ENCODE results near the gene TECPR1.
"Not testable (repeated sequence)": the region's sequence is repeated elsewhere in the genome, so short reads cannot be mapped to it uniquely, and the experiment has no call there.

The TECPR1 gene

GRCh38 chr7:98227939-98228338, 24.1 kb downstream of the TECPR1 start:
- DNase-seq (ENCODE audit: low read depth in 2 of 3, low spot score in 1 of 3), result no peak

- DNase-seq (ENCODE audit: low read depth in 2 of 3, low spot score in 1 of 3), result no peak
Observed at GRCh38 chr7:98225913-98226614, 26.0 kb downstream of the TECPR1 start.

DNA sequence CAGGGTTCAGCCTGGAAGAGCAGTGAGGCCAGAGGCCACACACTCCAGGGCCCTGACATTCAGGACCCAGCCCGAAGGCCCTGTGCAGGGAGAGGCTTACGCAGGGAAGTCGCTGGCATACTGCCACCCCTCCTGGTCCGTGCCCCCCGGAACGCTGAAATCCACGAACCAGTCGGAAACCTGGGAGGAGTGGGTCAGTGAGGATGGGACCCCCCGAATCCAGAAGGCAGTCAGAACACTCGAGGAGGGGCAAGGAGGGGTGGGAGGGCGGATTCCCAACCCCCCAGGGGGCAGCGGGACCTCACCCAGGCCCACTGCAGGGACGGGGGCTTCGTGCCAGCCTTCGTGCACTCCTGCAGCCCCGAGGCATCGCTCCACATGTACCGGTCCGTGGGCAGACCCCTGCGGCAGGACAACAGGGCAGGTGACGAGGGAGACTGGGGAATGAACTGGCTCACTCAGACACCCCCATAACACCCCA, 27.3 kb downstream of the TECPR1 start:
- no peak for DNase-seq (ENCODE audit: low read depth in 2 of 3, low spot score in 1 of 3)

DNA sequence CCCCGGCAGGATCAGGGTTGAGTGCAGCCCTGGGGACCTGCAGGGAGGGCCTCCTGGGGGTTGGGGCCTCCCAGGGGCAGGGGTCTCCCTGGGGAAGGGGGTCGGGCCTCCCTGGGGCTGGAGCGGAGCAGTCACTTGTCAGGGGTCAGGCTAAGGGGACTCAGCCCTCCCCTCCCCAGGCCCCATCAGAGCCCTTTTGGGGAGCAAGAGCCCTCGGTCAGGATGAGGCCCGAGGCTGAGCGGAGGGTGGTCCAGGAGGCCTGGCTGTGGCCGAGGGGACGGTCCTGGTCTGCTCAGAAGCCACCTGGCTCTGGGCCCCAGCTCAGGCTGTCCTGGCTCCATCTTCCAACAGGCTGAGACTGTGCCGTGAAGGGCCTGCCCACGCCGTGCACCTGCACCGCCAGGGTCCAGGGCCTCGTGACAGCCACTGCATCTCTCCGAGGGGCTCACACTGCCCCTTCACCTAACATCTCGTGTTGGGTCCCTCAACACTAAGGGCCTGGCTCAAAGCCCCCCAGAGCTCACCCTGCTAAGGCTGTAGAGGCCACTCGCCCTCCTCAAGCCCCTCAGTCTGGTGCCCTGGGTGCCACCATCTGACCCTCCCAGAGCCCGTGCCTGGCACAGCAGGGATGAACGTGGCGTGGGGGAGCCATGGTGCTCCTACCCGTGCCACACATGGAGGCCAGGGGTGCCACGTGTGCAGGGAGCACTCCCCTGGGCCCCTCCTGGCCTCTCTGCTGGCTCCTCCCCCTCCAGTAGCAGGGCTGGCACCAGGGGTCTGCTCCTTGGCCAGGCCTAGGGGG, 27.9 kb downstream of the TECPR1 start:
- DNase-seq (ENCODE audit: low read depth in 2 of 3, low spot score in 1 of 3), result no peak

DNA sequence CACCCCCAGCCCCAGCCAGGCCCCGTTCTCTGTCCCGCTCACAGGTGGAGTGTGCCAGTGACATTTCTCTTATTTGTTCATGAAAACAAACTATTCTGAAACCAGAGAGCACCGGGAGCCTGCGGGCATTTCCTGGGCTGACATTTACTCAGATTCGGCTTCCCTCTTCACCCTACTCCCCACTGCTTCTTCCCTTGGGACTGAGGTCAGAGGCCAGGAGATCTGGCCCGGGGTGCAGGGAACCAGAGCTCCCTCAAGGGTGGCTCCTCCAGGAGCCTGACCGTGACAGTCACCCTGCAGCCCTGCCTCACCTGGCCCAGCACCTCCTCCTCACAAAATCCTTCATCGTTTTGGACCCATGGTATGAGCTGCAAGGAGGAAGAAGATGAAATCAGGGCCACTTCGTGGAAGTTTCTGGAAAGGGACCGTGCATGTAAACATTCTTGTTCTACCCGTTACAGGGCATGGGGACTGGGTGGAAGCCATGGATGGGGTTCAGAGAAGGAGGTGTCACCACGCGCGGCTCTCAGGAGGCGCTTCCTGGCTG, 28.6 kb downstream of the TECPR1 start:
- no peak for DNase-seq (ENCODE audit: low read depth in 2 of 3, low spot score in 1 of 3)

DNA sequence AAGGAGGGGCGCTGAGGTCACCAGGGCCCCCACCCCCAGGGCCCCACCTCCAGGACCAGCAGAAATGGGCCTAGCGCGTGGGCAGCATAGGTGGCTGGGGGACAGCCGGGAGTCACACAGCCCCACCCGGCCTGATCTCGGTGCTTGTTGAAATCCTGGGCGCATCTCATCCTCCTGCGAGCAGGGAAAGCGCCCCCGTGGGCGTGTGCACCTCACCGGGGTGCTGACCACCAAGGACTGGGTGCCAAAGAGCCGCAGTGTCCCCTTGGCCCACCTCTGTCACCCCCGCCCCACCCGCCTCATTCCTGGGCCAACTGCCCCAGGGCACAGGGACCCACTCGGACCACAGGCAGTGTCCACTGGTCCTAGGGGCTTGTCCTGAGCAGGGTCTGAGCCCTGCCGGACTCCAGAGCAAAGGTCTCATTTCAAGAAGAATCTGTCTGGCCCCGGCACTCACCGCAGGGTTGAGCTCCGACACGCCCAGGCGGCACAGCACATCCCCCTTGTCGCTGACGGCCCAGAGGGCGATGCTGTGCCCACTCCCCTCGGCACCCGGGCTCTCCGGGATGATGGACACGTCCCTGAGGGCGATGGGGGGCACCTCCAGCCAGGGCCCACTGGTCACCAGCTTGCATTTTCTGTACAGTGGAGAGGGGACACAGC, 29.4 kb downstream of the TECPR1 start:
- no peak for DNase-seq (ENCODE audit: low read depth in 2 of 3, low spot score in 1 of 3)

DNA sequence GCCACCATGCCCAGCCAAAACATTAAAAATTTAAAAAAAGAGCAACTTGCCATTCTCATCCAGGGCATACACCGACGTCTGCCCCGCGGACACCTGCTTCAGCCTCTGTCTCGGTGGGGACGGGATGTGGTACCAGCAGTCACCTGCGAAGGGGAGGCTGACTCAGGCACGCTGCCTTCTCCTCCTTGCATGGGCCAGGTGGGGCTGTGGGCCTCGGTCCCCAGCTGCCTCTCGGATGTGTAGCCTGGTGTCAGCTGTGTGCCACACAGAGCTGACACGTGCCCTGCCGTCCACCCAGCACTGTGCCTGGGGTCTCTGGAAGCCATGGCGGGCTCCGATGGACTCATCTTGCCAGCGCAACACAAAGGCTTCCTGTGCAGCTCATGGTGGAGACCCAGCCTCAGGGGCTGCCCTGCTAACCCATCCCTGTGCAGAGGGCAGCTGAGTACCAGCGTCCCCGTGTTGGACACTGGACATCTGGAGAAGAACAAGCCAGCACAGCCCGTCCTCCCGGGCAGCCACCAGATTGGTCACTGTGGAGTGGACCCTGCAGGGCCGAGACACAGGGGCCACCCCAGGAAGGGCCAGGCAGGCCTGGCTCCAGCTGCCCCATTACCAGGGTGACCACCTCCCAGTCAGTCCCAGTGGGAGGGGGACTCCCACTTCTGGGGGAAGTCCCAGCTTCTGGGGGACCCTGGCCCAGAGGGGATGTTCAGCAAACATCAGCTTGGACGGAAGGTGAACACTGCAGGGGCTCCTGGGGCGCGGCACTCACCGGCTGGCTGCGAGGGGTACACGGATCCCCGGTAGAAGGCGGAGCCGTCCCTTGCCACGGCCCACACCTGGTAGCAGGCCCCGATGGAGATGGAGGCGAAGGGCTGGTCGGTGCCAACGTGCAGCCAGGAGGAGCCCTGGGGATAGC, 30.2 kb downstream of the TECPR1 start:
- no peak for DNase-seq (ENCODE audit: low read depth in 2 of 3, low spot score in 1 of 3)

DNA sequence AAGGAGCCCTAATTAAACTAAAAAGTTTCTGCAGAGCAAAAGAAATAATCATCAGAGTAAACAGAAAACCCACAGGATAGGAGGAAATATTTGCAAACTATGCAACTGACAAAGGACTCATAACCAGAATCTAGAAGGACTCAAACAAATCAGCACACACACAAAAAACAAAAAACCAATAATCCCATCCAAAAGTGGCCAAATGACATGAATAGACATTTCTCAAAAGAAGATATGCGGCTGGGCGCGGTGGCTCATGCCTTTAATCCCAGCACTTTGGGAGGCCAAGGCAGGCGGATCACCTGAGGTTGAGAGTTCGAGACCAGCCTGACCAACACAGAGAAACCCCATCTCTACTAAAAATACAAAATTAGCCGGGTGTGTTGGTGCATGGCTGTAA, 32.6 kb downstream of the TECPR1 start:
- DNase-seq (ENCODE audit: low read depth in 2 of 3, low spot score in 1 of 3), result not testable (repeated sequence)

- DNase-seq (ENCODE audit: low read depth in 2 of 3, low spot score in 1 of 3), result no peak
Observed at GRCh38 chr7:98217623-98218582, 34.1 kb downstream of the TECPR1 start.

DNA sequence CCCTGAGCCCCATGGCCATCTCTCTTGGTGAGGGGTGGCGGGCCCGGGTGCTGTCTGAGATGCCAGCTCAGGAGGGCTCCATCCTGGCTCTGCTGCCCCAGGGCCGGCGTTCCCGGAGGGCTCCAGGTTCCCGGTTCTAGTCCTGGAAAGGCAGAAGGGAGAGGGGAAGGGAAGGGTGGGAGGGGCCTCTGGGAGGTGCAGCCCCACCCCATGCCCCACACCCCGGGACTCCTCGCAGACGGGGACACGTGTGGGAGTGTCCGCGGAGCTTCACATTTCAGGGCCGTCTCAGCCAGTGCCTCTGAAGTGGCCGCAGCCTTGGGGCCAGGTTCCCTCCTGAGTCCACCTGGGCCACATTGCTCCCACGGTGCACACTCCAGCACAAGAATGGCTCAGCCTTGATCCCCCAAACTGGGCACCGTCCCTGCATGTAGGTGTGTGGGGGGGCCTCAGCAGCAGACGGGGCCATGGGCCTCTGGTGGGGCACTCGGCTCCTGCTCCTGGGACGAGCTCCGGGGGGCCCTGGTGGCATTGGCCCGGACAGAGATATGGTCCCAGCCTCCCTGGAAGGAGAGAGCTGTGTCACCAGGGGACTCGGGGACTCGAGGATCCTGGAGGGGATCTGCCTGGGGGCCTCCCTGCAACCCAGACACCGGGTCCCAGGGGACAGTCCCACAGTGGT, 35.0 kb downstream of the TECPR1 start:
- no peak for DNase-seq (ENCODE audit: low read depth in 2 of 3, low spot score in 1 of 3)

- DNase-seq (ENCODE audit: low read depth in 2 of 3, low spot score in 1 of 3), result no peak
Observed at GRCh38 chr7:98215561-98216495, 36.2 kb downstream of the TECPR1 start.

GRCh38 chr7:98214811-98215321, 37.2 kb downstream of the TECPR1 start:
- DNase-seq (ENCODE audit: low read depth in 2 of 3, low spot score in 1 of 3), result no peak

GRCh38 chr7:98213888-98214810, 37.9 kb downstream of the TECPR1 start:
- no peak for DNase-seq (ENCODE audit: low read depth in 2 of 3, low spot score in 1 of 3)

DNA sequence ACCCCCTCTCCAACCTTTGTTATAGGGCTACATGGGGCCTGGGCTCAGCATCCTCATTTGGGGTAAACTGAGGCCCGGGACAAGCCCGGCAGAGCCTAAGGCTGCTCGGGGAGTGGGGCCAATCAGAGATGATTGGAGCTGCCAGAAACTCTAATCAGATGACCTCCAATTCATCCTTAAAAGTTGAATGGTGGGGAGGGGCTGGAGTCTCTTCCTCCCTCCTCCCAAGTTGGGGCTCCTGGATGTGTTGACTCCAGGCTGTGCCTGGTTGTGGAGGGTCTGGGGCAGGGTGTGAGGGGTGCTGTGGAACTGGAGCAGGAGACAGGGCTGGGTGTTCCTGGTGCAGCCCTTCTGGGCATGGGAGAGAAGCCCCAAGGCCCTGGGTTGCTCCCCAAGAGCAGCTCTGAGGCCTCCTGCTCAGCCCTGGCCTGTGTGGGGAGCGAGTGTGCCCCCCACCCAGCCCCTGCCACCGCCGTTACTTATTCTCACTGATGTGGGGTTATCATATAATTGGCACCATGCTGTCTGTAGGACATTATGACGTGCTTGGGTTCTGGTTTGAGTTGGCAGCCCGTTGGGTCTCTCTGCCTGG, 38.6 kb downstream of the TECPR1 start:
- DNase-seq (ENCODE audit: low read depth in 2 of 3, low spot score in 1 of 3), result no peak

- DNase-seq (ENCODE audit: low read depth in 2 of 3, low spot score in 1 of 3), result no peak
Observed at GRCh38 chr7:98212532-98213041, 39.4 kb downstream of the TECPR1 start.

All from stimulated activated CD4-positive, alpha-beta T cell treated with anti-CD3 and anti-CD28 coated beads, Interleukin-12 subunit alpha, Interleukin-12 subunit beta, amount 100 ng/mL, for 48 hours (primary cell).